H1 (cell line): ENCODE measurements around the gene JPH3. TPM values are rescaled to one million over a fixed set of nuclear protein-coding genes. Genes with fewer than 3 reads are reported as not detected.

Experiments used
- CTCF ChIA-PET: fragments of 300-600 bp; sonication (Branson Sonifier 250); formaldehyde crosslinking; loops from one replicate; lab custom pipeline; 2021; ENCODE audit not compliant: partially characterized antibody; lab: Charles Lee
- POLR2A ChIA-PET: fragments of 300-600 bp; sonication (Branson Sonifier 250); formaldehyde crosslinking; loops from one replicate; lab custom pipeline; 2021; ENCODE audit warnings: inconsistent platforms; ENCODE audit not compliant: partially characterized antibody; lab: Charles Lee
- DNase-seq, 2 experiments: peaks; one replicate each; pipeline versions ENCODE4 v3.0.0 to v3.0.0-alpha.2; 2010 to 2022; ENCODE audit warnings: low spot score in 2 of 2, low read depth in 1 of 2, mixed read lengths in 1 of 2
- FAIRE-seq: peaks from 2 replicates; lab custom pipeline; 2011; peaks lifted over from hg19 to GRCh38; lab: Jason Lieb, UNC
- H2AFZ ChIP-seq: 2 replicates; pipeline ENCODE4 v1.8.1; 2012; ENCODE audit warnings: low read length, inconsistent platforms
- H2AK5ac ChIP-seq: 2 replicates; pipeline ENCODE4 v1.6.1; 2013; ENCODE audit warnings: low read depth, low read length
- H2BK120ac ChIP-seq: replicated peaks from 2 replicates; pipeline ENCODE3; 2013; ENCODE audit warnings: low read depth, low read length, inconsistent platforms
- H2BK12ac ChIP-seq: 2 replicates; pipeline ENCODE4 v1.6.1; 2013; ENCODE audit warnings: low read depth, low read length
- H2BK15ac ChIP-seq: 2 replicates; pipeline ENCODE4 v1.6.1; 2013; ENCODE audit warnings: low read length
- H2BK20ac ChIP-seq: 2 replicates; pipeline ENCODE4 v1.6.1; 2013; ENCODE audit warnings: low read length
- H2BK5ac ChIP-seq: 2 replicates; pipeline ENCODE4 v1.6.1; 2013; ENCODE audit warnings: low read depth, low read length
- H3K14ac ChIP-seq: 2 replicates; pipeline ENCODE4 v1.6.1; 2013; ENCODE audit warnings: inconsistent platforms; ENCODE audit not compliant: insufficient read length
- H3K18ac ChIP-seq: 2 replicates; pipeline ENCODE4 v1.6.1; 2013; ENCODE audit warnings: low read length; ENCODE audit errors: extremely low read depth
- H3K23ac ChIP-seq: 2 replicates; pipeline ENCODE4 v1.6.1; 2013; ENCODE audit warnings: inconsistent platforms; ENCODE audit not compliant: insufficient read length
- H3K23me2 ChIP-seq: 2 replicates; pipeline ENCODE4 v1.6.1; 2013; ENCODE audit warnings: low read depth, low read length
- H3K27ac ChIP-seq: 2 replicates; pipeline ENCODE4 v1.6.1; 2011; ENCODE audit warnings: low read depth, low read length, inconsistent platforms
- H3K27me3 ChIP-seq, 4 experiments: replicated peaks in 1 of 4; 1 replicate in 1 of 4; 2 replicates in 3 of 4; pipeline versions ENCODE4 v1.6.1 to v1.8.1; 2011 to 2013; ENCODE audit warnings: low read length in 3 of 4, mild to moderate bottlenecking in 3 of 4, inconsistent platforms in 2 of 4, mixed read lengths in 2 of 4, moderate library complexity in 1 of 4; ENCODE audit not compliant: control insufficient read depth in 3 of 4, insufficient read depth in 3 of 4; ENCODE audit errors: extremely low read depth in 1 of 4
- H3K36me3 ChIP-seq, 4 experiments: 2 replicates each; pipeline versions ENCODE4 v1.6.1 to v1.8.1; 2011 to 2013; ENCODE audit warnings: mild to moderate bottlenecking in 4 of 4, low read length in 3 of 4, moderate library complexity in 2 of 4, control low read depth in 1 of 4, inconsistent platforms in 1 of 4; ENCODE audit not compliant: insufficient read depth in 4 of 4, control insufficient read depth in 2 of 4
- H3K4ac ChIP-seq: replicated peaks from 2 replicates; pipeline ENCODE3; 2013; ENCODE audit warnings: low read length, low read depth, mixed read lengths, inconsistent platforms; ENCODE audit not compliant: insufficient read length
- H3K4me1 ChIP-seq, 4 experiments: replicated peaks in 1 of 4; 1 replicate in 1 of 4; 2 replicates in 3 of 4; pipeline versions ENCODE4 v1.6.1 to v1.8.1; 2011 to 2013; ENCODE audit warnings: low read length in 3 of 4, inconsistent platforms in 2 of 4, mixed read lengths in 1 of 4; ENCODE audit not compliant: insufficient read depth in 4 of 4, control insufficient read depth in 3 of 4
- H3K4me2 ChIP-seq, 2 experiments: 2 replicates each; pipeline versions ENCODE4 v1.6.1 to v1.8.1; 2011 to 2013; ENCODE audit warnings: low read depth in 2 of 2, low read length in 2 of 2, control low read depth in 1 of 2, inconsistent platforms in 1 of 2, mild to moderate bottlenecking in 1 of 2; ENCODE audit not compliant: insufficient read depth in 1 of 2
- H3K4me3 ChIP-seq, 4 experiments: fragments of 200-600, 300-600 bp in 1 of 4; sonication (generic), shearing (Covaris generic), sonication (Bioruptor Twin) in 1 of 4; 2 replicates each; pipeline versions ENCODE4 v1.5.1 to v1.8.1; 2011 to 2016; ENCODE audit warnings: low read length in 4 of 4, low read depth in 3 of 4, control low read depth in 2 of 4, inconsistent platforms in 2 of 4, mild to moderate bottlenecking in 2 of 4, mixed read lengths in 1 of 4, moderate library complexity in 1 of 4; ENCODE audit not compliant: insufficient read depth in 2 of 4; ENCODE audit errors: extremely low read depth in 1 of 4
- H3K56ac ChIP-seq: replicated peaks from 2 replicates; pipeline ENCODE3; 2013; ENCODE audit warnings: low read depth, mild to moderate bottlenecking, mixed read lengths, low read length, inconsistent platforms; ENCODE audit not compliant: insufficient read length
- H3K79me1 ChIP-seq: 2 replicates; pipeline ENCODE4 v1.6.1; 2013; ENCODE audit warnings: low read depth, low read length, control low read depth
- H3K79me2 ChIP-seq, 2 experiments: 2 replicates each; pipeline versions ENCODE4 v1.6.1 to v1.8.1; 2012 to 2013; ENCODE audit warnings: low read length in 2 of 2, mild to moderate bottlenecking in 2 of 2, inconsistent platforms in 1 of 2; ENCODE audit not compliant: insufficient read depth in 2 of 2, control insufficient read depth in 1 of 2
- H3K9ac ChIP-seq, 4 experiments: replicated peaks in 1 of 4; 1 replicate in 1 of 4; 2 replicates in 3 of 4; pipeline versions ENCODE4 v1.6.1 to v1.8.1; 2011 to 2013; ENCODE audit warnings: low read depth in 3 of 4, low read length in 3 of 4, control low read depth in 2 of 4, mild to moderate bottlenecking in 2 of 4, moderate library complexity in 2 of 4, inconsistent platforms in 1 of 4; ENCODE audit errors: extremely low read depth in 1 of 4
- H3K9me3 ChIP-seq, 2 experiments: 2 replicates each; pipeline versions ENCODE4 v1.6.1 to v1.8.1; 2012 to 2013; ENCODE audit warnings: mild to moderate bottlenecking in 2 of 2, moderate library complexity in 2 of 2, control low read depth in 1 of 2, inconsistent platforms in 1 of 2, low read depth in 1 of 2, low read length in 1 of 2, mixed read lengths in 1 of 2; ENCODE audit not compliant: insufficient read depth in 2 of 2
- H4K20me1 ChIP-seq, 2 experiments: replicated peaks in 1 of 2; 2 replicates each; pipeline versions ENCODE3 to v1.8.1; 2011 to 2013; ENCODE audit warnings: inconsistent platforms in 2 of 2, low read length in 2 of 2, mild to moderate bottlenecking in 1 of 2; ENCODE audit not compliant: insufficient read depth in 2 of 2, control insufficient read depth in 1 of 2
- H4K5ac ChIP-seq: 2 replicates; pipeline ENCODE4 v1.6.1; 2013; ENCODE audit warnings: low read length, low read depth, mixed read lengths, inconsistent platforms; ENCODE audit not compliant: insufficient read length
- H4K8ac ChIP-seq: 2 replicates; pipeline ENCODE4 v1.8.0; 2013; ENCODE audit warnings: mild to moderate bottlenecking, moderate library complexity, low read length, inconsistent platforms; ENCODE audit not compliant: insufficient read depth; ENCODE audit errors: extremely low read depth
- H4K91ac ChIP-seq: replicated peaks from 2 replicates; pipeline ENCODE3; 2013; ENCODE audit warnings: low read length, mixed read lengths, inconsistent platforms; ENCODE audit not compliant: insufficient read length
- BACH1 ChIP-seq: IDR thresholded peaks from 2 replicates; pipeline ENCODE4 v1.6.1; 2012; ENCODE audit warnings: low read length, improper control_type of control experiment
- BRCA1 ChIP-seq: IDR thresholded peaks from 2 replicates; pipeline ENCODE4 v1.6.1; 2012; ENCODE audit warnings: low read depth, low read length, improper control_type of control experiment
- CHD1 ChIP-seq: IDR thresholded peaks from 2 replicates; pipeline ENCODE4 v1.6.1; 2012; ENCODE audit warnings: low read depth, low read length, improper control_type of control experiment
- CREB1 ChIP-seq: IDR thresholded peaks from 2 replicates; pipeline ENCODE4 v1.6.1; 2012; ENCODE audit warnings: inconsistent platforms
- HDAC2 ChIP-seq, 2 experiments: fragments of 300-600 bp in 1 of 2; sonication (generic) in 1 of 2; IDR thresholded peaks; 2 replicates each; pipeline ENCODE4 v1.6.1; 2011 to 2012; ENCODE audit warnings: low read depth in 2 of 2, low read length in 2 of 2, mild to moderate bottlenecking in 2 of 2, moderate library complexity in 2 of 2, borderline replicate concordance in 1 of 2, inconsistent platforms in 1 of 2
- JUND ChIP-seq: IDR thresholded peaks from 2 replicates; pipeline ENCODE4 v1.6.1; 2011; ENCODE audit warnings: mild to moderate bottlenecking, improper control_type of control experiment, low read length
- KDM4A ChIP-seq: IDR thresholded peaks from one replicate; pipeline ENCODE4 v1.7.1; 2012; ENCODE audit warnings: low read depth, mild to moderate bottlenecking, moderate library complexity, low read length, inconsistent platforms; ENCODE audit not compliant: severe bottlenecking
- KDM5A ChIP-seq: fragments of 200-600 bp; IDR thresholded peaks from 2 replicates; pipeline ENCODE4 v1.7.1; 2012; ENCODE audit warnings: mild to moderate bottlenecking, low read length, inconsistent platforms, mixed read lengths
- PHF8 ChIP-seq: fragments of 200-600 bp; sonication (generic); conservative IDR thresholded peaks from 2 replicates; pipeline ENCODE4 v1.7.1; 2012; ENCODE audit warnings: low read depth, mild to moderate bottlenecking, inconsistent platforms, low read length, moderate library complexity
- SIX5 ChIP-seq: IDR thresholded peaks from 2 replicates; pipeline ENCODE4 v1.6.1; 2011; ENCODE audit warnings: mild to moderate bottlenecking, low read depth, low read length
- SUZ12 ChIP-seq: fragments of 200-600 bp; sonication (generic); IDR thresholded peaks from 2 replicates; pipeline ENCODE4 v1.6.1; 2012; ENCODE audit warnings: mild to moderate bottlenecking, inconsistent platforms, low read length, moderate library complexity, mixed read lengths
- TAF7 ChIP-seq: optimal IDR thresholded peaks from 2 replicates; pipeline ENCODE3; 2011; ENCODE audit warnings: low read depth, mild to moderate bottlenecking, inconsistent platforms, low read length, moderate library complexity, borderline replicate concordance
- TCF12 ChIP-seq: IDR thresholded peaks from 2 replicates; pipeline ENCODE4 v1.6.1; 2011; ENCODE audit warnings: low read depth, mild to moderate bottlenecking, low read length
- USF2 ChIP-seq: IDR thresholded peaks from 2 replicates; pipeline ENCODE4 v1.6.1; 2011; ENCODE audit warnings: low read length, improper control_type of control experiment
- WGBS, 2 experiments: shearing (Covaris generic) in 1 of 2; methylation state at CpG; one replicate each; pipeline versions ENCODE4 v1.1.6 to v1.1.7; 2013 to 2015; ENCODE audit warnings: low lambda C conversion rate in 2 of 2, mixed read lengths in 2 of 2, inconsistent platforms in 1 of 2, low coverage in 1 of 2, missing lambda C conversion rate in 1 of 2; ENCODE audit not compliant: insufficient replicate concordance in 2 of 2, insufficient coverage in 1 of 2, insufficient read length in 1 of 2; ENCODE audit errors: extremely low coverage in 1 of 2, missing lambda C conversion rate in 1 of 2; 5-methylcytosine and 5-hydroxymethylcytosine counted together
- polyA plus RNA-seq, 7 experiments: library from polyadenylated mRNA; depleted of rRNA in 3 of 7; stranded (reverse) in 5 of 7; unstranded in 2 of 7; fragments of >200 nt in 5 of 7; fragments of 200-250 nt in 2 of 7; gene quantifications; 1 replicate in 5 of 7; 2 replicates in 1 of 7; 4 replicates in 1 of 7; pipeline versions ENCODE4 v1.2.1 to v1.2.3, GENCODE V29; 2011 to 2013; ENCODE audit warnings: missing spikeins in 2 of 7, mixed read lengths in 2 of 7
- total RNA-seq: library from RNA; stranded (reverse); fragmentation: NEBNext Ultra II Directional; extraction: Animal tissue kit (Norgen Biotek cat#: 25700); gene quantifications from 2 replicates; pipeline ENCODE4 v1.2.1, GENCODE V29; 2021

Gene JPH3
- total and polyA plus RNA-seq, 2 of the 8 experiments (the other 6 are each of a cell fraction or from before 2014, with no cell fraction given) = 10.3 to 28.3 TPM

GRCh38 chr16:87733190-87733589 lies 130.9 kb downstream of the JPH3 start:
- DNase-seq (no peak), FAIRE-seq (no peak)
- Histone ChIP-seq H2BK120ac (no peak overlapping the region), H3K27ac (no peak overlapping the region), H3K18ac (no peak overlapping the region), H3K23me2 (no peaks in the 10 kb centered on the region; the same call in 1 of the 2 replicates), H2AK5ac (no peak overlapping the region), H4K5ac (no peak overlapping the region), H2BK12ac (no peak overlapping the region), H3K23ac (no peak overlapping the region), H3K4me1 (peaks cover 0 to 2% (median under 1%) of the 10 kb centered on the region in 4 experiments; a peak in 2 of 7 replicates), H3K79me2 (peaks cover 4 to 35% of the 10 kb centered on the region in 2 experiments; a peak in 3 of 4 replicates), H3K27me3 (no peaks in the 10 kb centered on the region), H4K91ac (no peak overlapping the region), H3K9me3 (no peaks in the 10 kb centered on the region), H2BK15ac (no peak overlapping the region), H3K9ac (no peak overlapping the region), H3K4ac (no peak overlapping the region), H2BK5ac (no peak overlapping the region), H2AFZ (no peak overlapping the region), H4K20me1 (peaks cover 14 to 20% of the 10 kb centered on the region in 2 experiments), H3K79me1 (peaks cover 15% of the 10 kb centered on the region), H2BK20ac (no peak overlapping the region), H3K4me3 (no peak overlapping the region), H3K36me3 (peaks cover 5 to 20% (median 13%) of the 10 kb centered on the region in 4 experiments; a peak in 6 of 8 replicates), H3K4me2 (no peak overlapping the region), H3K14ac (no peak overlapping the region), H4K8ac (no peak overlapping the region), H3K56ac (no peak overlapping the region)
- CTCF ChIA-PET = no interaction called here
- POLR2A ChIA-PET = interaction anchor here (0.6 to 5.4 kb wide), 3 partner anchors 11 to 42 kb away, joined by 3 to 39 read pairs (median 3); no protein-coding TSS in a partner anchor
- WGBS, 2 experiments = 92% methylated on average over 10 of the region's 11 CpGs; no CpG with 5 or more reads in 1 of the 2 experiments
- no peak for TF ChIP-seq TAF7
- no peak for TF ChIP-seq HDAC2 (IDR thresholded peaks at IDR 0.05; ENCODE audit: borderline replicate concordance in 1 of 2, low read depth in 2 of 2, low read length in 2 of 2)
- TF ChIP-seq KDM5A = no peak
- no peak for TF ChIP-seq SIX5
- TF ChIP-seq CREB1 = no peak
- TF ChIP-seq USF2 = no peak
- TF ChIP-seq TCF12 = no peak
- TF ChIP-seq BACH1 = no peak
- no peak for TF ChIP-seq JUND
- TF ChIP-seq CHD1 = no peak
- no peak for TF ChIP-seq PHF8
- TF ChIP-seq KDM4A = no peak
- no peak for TF ChIP-seq SUZ12
- TF ChIP-seq BRCA1 = no peak
